GM23338 (cell line): ENCODE results near the gene CMKLR1. TPM values are rescaled to one million over a fixed set of nuclear protein-coding genes. Genes with fewer than 3 reads are reported as not detected.

Source experiments
- ATAC-seq: fragments of 200-7000 bp; cut with Tn5 transposase; 3 replicates; pipeline ENCODE4 v1.9.1; 2020
- DNase-seq: peaks from one replicate; pipeline ENCODE4 v3.0.0-alpha.2; 2015; ENCODE audit warnings: low spot score
- H2AFZ ChIP-seq: fragments of 200-600 bp; sonication (generic); 2 replicates; pipeline ENCODE4 v1.8.0; 2016; ENCODE audit warnings: antibody characterized with exemption, mild to moderate bottlenecking, moderate library complexity
- H3F3A ChIP-seq: fragments of 200-600 bp; sonication (generic); replicated peaks from 2 replicates; pipeline ENCODE4 v1.8.0; 2017; ENCODE audit warnings: antibody characterized with exemption, mixed run types, low read depth
- H3K27ac ChIP-seq: fragments of 200-600 bp; sonication (generic); 2 replicates; pipeline ENCODE4 v1.6.1; 2016; ENCODE audit warnings: low read depth
- H3K27me3 ChIP-seq: fragments of 200-600 bp; sonication (generic); 2 replicates; pipeline ENCODE4 v1.8.0; 2016; ENCODE audit warnings: mild to moderate bottlenecking, mixed run types, moderate library complexity; ENCODE audit not compliant: insufficient read depth
- H3K36me3 ChIP-seq: fragments of 200-600 bp; sonication (generic); 2 replicates; pipeline ENCODE4 v1.8.0; 2016; ENCODE audit warnings: mild to moderate bottlenecking; ENCODE audit not compliant: insufficient read depth
- H3K4me1 ChIP-seq: fragments of 200-600 bp; sonication (generic); 2 replicates; pipeline ENCODE4 v1.8.0; 2016; ENCODE audit warnings: mild to moderate bottlenecking, moderate library complexity; ENCODE audit not compliant: insufficient read depth
- H3K4me2 ChIP-seq: fragments of 200-600 bp; sonication (generic); 2 replicates; pipeline ENCODE4 v1.7.1; 2017; ENCODE audit warnings: mixed run types
- H3K4me3 ChIP-seq: fragments of 200-600 bp; sonication (generic); 2 replicates; pipeline ENCODE4 v1.6.1; 2016; ENCODE audit warnings: mixed run types
- H3K79me2 ChIP-seq: fragments of 200-600 bp; sonication (generic); replicated peaks from 2 replicates; pipeline ENCODE4 v1.8.0; 2017; ENCODE audit warnings: mild to moderate bottlenecking; ENCODE audit not compliant: insufficient read depth
- H3K9me2 ChIP-seq: fragments of 200-600 bp; sonication (generic); 2 replicates; pipeline ENCODE4 v1.8.0; 2017; ENCODE audit not compliant: insufficient read depth
- H4K20me1 ChIP-seq: fragments of 200-600 bp; sonication (generic); replicated peaks from 2 replicates; pipeline ENCODE4 v1.8.0; 2017; ENCODE audit warnings: mild to moderate bottlenecking; ENCODE audit not compliant: insufficient read depth
- H3K27ac Mint-ChIP-seq: 2 replicates; pipeline ENCODE4 v1.8.0; 2020; ENCODE audit warnings: inconsistent platforms, mild to moderate bottlenecking, moderate library complexity, mixed read lengths
- H3K27me3 Mint-ChIP-seq: 3 replicates; pipeline ENCODE4 v1.8.0; 2022; ENCODE audit warnings: low read depth, mild to moderate bottlenecking, moderate library complexity, mixed read lengths, inconsistent platforms; ENCODE audit not compliant: insufficient read depth, poor library complexity
- H3K36me3 Mint-ChIP-seq: 3 replicates; pipeline ENCODE4 v1.8.0; 2021; ENCODE audit warnings: low read depth, mild to moderate bottlenecking, inconsistent platforms, moderate library complexity, mixed read lengths
- H3K4me1 Mint-ChIP-seq: 3 replicates; pipeline ENCODE4 v1.8.0; 2020; ENCODE audit warnings: mild to moderate bottlenecking, inconsistent platforms, mixed read lengths
- H3K4me3 Mint-ChIP-seq: 3 replicates; pipeline ENCODE4 v1.8.0; 2021; ENCODE audit warnings: moderate library complexity, mild to moderate bottlenecking, inconsistent platforms, mixed read lengths
- H3K9me3 Mint-ChIP-seq: 3 replicates; pipeline ENCODE4 v1.8.0; 2020; ENCODE audit warnings: moderate library complexity, mild to moderate bottlenecking, inconsistent platforms, mixed read lengths
- CREB1 ChIP-seq: fragments of 250-450 bp; sonication (Bioruptor Pico); IDR thresholded peaks from 2 replicates; pipeline ENCODE4 v1.5.0; 2020; ENCODE audit warnings: low read depth, mild to moderate bottlenecking, moderate library complexity
- EZH2 ChIP-seq: fragments of 200-600 bp; sonication (generic); IDR thresholded peaks from one replicate; pipeline ENCODE4 v1.8.0; 2017; ENCODE audit warnings: antibody characterized with exemption, mild to moderate bottlenecking, low read depth; ENCODE audit not compliant: unreplicated experiment
- EZH2phosphoT487 ChIP-seq: fragments of 200-600 bp; sonication (generic); IDR thresholded peaks from one replicate; pipeline ENCODE4 v1.8.1; 2018; ENCODE audit warnings: antibody characterized with exemption; ENCODE audit not compliant: unreplicated experiment
- JUNB ChIP-seq: IDR thresholded peaks from one replicate; pipeline ENCODE4 v1.6.1; 2016; ENCODE audit warnings: antibody characterized with exemption; ENCODE audit not compliant: unreplicated experiment
- NANOG ChIP-seq: IDR thresholded peaks from 2 replicates; pipeline ENCODE4 v1.6.1; 2016; ENCODE audit warnings: antibody characterized with exemption, borderline replicate concordance
- POLR2AphosphoS5 ChIP-seq: IDR thresholded peaks from 2 replicates; pipeline ENCODE4 v1.6.1; 2016; ENCODE audit warnings: antibody characterized with exemption, low read depth
- STAT1 ChIP-seq: IDR thresholded peaks from one replicate; pipeline ENCODE4 v1.6.1; 2016; ENCODE audit warnings: antibody characterized with exemption; ENCODE audit not compliant: unreplicated experiment
- ZNF114 ChIP-seq: fragments of 250-450 bp; sonication (Bioruptor Pico); IDR thresholded peaks from 2 replicates; pipeline ENCODE4 v1.5.0; 2020; ENCODE audit warnings: mild to moderate bottlenecking, moderate library complexity
- ZNF331 ChIP-seq: fragments of 250-450 bp; sonication (Bioruptor Pico); IDR thresholded peaks from 2 replicates; pipeline ENCODE4 v1.5.0; 2020; ENCODE audit warnings: low read depth, mild to moderate bottlenecking, moderate library complexity
- polyA plus RNA-seq: library from polyadenylated mRNA; unstranded; fragments of >200 nt; fragmentation: Nextera tagmentation; extraction: Ambion mirVana; gene quantifications from 2 replicates; pipeline ENCODE4 v1.2.1, GENCODE V29; 2016
- total RNA-seq: library from RNA; depleted of rRNA; stranded (reverse); fragments of >200 nt; shearing (Covaris generic); gene quantifications from 2 replicates; pipeline ENCODE4 v1.2.3, GENCODE V29; 2014
- TF ChIP-seq, protein P1 (sequence below): IDR thresholded peaks from 2 replicates; pipeline ENCODE4 v1.6.1; 2016; ENCODE audit warnings: antibody characterized with exemption
- TF ChIP-seq, protein P2 (sequence below): IDR thresholded peaks from one replicate; pipeline ENCODE4 v1.6.1; 2018; ENCODE audit warnings: antibody characterized with exemption; ENCODE audit not compliant: unreplicated experiment
- TF ChIP-seq, protein P3 (sequence below), 2 experiments: fragments of 200-600 bp in 1 of 2; sonication (generic) in 1 of 2; conservative IDR thresholded peaks; 2 replicates each; pipeline versions ENCODE4 v1.5.1 to v1.6.1; 2016 to 2017; ENCODE audit warnings: antibody characterized with exemption in 2 of 2, low read depth in 2 of 2, mild to moderate bottlenecking in 2 of 2, moderate library complexity in 1 of 2
- TF ChIP-seq, protein P4 (sequence below): fragments of 250-450 bp; sonication (Bioruptor Pico); IDR thresholded peaks from 2 replicates; pipeline ENCODE4 v1.5.0; 2020; ENCODE audit warnings: mild to moderate bottlenecking, moderate library complexity

CMKLR1 gene
- total and polyA plus RNA-seq, 2 experiments from 2014 or later = 0.40 to 2.6 TPM

DNA sequence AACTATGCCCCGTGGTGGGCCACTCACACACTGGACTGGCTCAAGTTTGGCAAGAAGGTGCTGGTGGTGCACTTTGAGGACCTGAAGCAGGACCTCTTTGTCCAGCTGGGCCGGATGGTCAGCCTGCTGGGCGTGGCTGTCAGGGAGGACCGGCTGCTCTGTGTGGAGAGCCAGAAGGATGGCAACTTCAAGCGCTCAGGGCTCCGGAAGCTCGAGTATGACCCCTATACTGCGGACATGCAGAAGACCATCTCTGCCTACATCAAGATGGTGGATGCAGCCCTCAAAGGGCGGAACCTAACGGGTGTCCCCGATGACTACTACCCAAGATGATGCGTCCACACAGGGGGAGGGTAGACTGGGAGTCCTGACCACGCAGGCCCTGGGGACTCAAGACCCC lies 91.1 kb downstream of the CMKLR1 start:
- Mint-ChIP-seq H3K4me3 (no peak overlapping the region), H3K36me3 (no peaks in the 10 kb centered on the region; the same call in 2 of the 3 replicates), H3K27ac (no peak overlapping the region), H3K4me1 (peaks cover 13% of the 10 kb centered on the region), H3K27me3 (peaks cover 6% of the 10 kb centered on the region), H3K9me3 (no peaks in the 10 kb centered on the region; the same call in 2 of the 3 replicates)
- no peak for DNase-seq
- Histone ChIP-seq H3K4me2 (no peak overlapping the region), H3K4me1 (peaks cover 3% of the 10 kb centered on the region), H3K4me3 (no peak overlapping the region), H3K36me3 (no peaks in the 10 kb centered on the region), H3K9me2 (no peaks in the 10 kb centered on the region), H2AFZ (no peak overlapping the region), H3K27ac (no peak overlapping the region), H3K27me3 (no peaks in the 10 kb centered on the region), H4K20me1 (no peaks in the 10 kb centered on the region), H3K79me2 (no peaks in the 10 kb centered on the region), H3F3A (no peaks in the 10 kb centered on the region)
- no peak for TF ChIP-seq ZNF331
- TF ChIP-seq, protein P1, sequence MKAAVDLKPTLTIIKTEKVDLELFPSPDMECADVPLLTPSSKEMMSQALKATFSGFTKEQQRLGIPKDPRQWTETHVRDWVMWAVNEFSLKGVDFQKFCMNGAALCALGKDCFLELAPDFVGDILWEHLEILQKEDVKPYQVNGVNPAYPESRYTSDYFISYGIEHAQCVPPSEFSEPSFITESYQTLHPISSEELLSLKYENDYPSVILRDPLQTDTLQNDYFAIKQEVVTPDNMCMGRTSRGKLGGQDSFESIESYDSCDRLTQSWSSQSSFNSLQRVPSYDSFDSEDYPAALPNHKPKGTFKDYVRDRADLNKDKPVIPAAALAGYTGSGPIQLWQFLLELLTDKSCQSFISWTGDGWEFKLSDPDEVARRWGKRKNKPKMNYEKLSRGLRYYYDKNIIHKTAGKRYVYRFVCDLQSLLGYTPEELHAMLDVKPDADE = no peak
- no peak for TF ChIP-seq NANOG
- TF ChIP-seq, protein P2, sequence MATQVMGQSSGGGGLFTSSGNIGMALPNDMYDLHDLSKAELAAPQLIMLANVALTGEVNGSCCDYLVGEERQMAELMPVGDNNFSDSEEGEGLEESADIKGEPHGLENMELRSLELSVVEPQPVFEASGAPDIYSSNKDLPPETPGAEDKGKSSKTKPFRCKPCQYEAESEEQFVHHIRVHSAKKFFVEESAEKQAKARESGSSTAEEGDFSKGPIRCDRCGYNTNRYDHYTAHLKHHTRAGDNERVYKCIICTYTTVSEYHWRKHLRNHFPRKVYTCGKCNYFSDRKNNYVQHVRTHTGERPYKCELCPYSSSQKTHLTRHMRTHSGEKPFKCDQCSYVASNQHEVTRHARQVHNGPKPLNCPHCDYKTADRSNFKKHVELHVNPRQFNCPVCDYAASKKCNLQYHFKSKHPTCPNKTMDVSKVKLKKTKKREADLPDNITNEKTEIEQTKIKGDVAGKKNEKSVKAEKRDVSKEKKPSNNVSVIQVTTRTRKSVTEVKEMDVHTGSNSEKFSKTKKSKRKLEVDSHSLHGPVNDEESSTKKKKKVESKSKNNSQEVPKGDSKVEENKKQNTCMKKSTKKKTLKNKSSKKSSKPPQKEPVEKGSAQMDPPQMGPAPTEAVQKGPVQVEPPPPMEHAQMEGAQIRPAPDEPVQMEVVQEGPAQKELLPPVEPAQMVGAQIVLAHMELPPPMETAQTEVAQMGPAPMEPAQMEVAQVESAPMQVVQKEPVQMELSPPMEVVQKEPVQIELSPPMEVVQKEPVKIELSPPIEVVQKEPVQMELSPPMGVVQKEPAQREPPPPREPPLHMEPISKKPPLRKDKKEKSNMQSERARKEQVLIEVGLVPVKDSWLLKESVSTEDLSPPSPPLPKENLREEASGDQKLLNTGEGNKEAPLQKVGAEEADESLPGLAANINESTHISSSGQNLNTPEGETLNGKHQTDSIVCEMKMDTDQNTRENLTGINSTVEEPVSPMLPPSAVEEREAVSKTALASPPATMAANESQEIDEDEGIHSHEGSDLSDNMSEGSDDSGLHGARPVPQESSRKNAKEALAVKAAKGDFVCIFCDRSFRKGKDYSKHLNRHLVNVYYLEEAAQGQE = no peak
- no peak for TF ChIP-seq CREB1 (CRISPR knock-in tag)
- no peak for TF ChIP-seq EZH2
- TF ChIP-seq EZH2phosphoT487 = no peak
- TF ChIP-seq, protein P3, sequence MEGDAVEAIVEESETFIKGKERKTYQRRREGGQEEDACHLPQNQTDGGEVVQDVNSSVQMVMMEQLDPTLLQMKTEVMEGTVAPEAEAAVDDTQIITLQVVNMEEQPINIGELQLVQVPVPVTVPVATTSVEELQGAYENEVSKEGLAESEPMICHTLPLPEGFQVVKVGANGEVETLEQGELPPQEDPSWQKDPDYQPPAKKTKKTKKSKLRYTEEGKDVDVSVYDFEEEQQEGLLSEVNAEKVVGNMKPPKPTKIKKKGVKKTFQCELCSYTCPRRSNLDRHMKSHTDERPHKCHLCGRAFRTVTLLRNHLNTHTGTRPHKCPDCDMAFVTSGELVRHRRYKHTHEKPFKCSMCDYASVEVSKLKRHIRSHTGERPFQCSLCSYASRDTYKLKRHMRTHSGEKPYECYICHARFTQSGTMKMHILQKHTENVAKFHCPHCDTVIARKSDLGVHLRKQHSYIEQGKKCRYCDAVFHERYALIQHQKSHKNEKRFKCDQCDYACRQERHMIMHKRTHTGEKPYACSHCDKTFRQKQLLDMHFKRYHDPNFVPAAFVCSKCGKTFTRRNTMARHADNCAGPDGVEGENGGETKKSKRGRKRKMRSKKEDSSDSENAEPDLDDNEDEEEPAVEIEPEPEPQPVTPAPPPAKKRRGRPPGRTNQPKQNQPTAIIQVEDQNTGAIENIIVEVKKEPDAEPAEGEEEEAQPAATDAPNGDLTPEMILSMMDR (conservative IDR thresholded peaks at IDR 0.05; ENCODE audit: low read depth in 2 of 2) = no peak
- TF ChIP-seq JUNB = no peak
- TF ChIP-seq, protein P4, sequence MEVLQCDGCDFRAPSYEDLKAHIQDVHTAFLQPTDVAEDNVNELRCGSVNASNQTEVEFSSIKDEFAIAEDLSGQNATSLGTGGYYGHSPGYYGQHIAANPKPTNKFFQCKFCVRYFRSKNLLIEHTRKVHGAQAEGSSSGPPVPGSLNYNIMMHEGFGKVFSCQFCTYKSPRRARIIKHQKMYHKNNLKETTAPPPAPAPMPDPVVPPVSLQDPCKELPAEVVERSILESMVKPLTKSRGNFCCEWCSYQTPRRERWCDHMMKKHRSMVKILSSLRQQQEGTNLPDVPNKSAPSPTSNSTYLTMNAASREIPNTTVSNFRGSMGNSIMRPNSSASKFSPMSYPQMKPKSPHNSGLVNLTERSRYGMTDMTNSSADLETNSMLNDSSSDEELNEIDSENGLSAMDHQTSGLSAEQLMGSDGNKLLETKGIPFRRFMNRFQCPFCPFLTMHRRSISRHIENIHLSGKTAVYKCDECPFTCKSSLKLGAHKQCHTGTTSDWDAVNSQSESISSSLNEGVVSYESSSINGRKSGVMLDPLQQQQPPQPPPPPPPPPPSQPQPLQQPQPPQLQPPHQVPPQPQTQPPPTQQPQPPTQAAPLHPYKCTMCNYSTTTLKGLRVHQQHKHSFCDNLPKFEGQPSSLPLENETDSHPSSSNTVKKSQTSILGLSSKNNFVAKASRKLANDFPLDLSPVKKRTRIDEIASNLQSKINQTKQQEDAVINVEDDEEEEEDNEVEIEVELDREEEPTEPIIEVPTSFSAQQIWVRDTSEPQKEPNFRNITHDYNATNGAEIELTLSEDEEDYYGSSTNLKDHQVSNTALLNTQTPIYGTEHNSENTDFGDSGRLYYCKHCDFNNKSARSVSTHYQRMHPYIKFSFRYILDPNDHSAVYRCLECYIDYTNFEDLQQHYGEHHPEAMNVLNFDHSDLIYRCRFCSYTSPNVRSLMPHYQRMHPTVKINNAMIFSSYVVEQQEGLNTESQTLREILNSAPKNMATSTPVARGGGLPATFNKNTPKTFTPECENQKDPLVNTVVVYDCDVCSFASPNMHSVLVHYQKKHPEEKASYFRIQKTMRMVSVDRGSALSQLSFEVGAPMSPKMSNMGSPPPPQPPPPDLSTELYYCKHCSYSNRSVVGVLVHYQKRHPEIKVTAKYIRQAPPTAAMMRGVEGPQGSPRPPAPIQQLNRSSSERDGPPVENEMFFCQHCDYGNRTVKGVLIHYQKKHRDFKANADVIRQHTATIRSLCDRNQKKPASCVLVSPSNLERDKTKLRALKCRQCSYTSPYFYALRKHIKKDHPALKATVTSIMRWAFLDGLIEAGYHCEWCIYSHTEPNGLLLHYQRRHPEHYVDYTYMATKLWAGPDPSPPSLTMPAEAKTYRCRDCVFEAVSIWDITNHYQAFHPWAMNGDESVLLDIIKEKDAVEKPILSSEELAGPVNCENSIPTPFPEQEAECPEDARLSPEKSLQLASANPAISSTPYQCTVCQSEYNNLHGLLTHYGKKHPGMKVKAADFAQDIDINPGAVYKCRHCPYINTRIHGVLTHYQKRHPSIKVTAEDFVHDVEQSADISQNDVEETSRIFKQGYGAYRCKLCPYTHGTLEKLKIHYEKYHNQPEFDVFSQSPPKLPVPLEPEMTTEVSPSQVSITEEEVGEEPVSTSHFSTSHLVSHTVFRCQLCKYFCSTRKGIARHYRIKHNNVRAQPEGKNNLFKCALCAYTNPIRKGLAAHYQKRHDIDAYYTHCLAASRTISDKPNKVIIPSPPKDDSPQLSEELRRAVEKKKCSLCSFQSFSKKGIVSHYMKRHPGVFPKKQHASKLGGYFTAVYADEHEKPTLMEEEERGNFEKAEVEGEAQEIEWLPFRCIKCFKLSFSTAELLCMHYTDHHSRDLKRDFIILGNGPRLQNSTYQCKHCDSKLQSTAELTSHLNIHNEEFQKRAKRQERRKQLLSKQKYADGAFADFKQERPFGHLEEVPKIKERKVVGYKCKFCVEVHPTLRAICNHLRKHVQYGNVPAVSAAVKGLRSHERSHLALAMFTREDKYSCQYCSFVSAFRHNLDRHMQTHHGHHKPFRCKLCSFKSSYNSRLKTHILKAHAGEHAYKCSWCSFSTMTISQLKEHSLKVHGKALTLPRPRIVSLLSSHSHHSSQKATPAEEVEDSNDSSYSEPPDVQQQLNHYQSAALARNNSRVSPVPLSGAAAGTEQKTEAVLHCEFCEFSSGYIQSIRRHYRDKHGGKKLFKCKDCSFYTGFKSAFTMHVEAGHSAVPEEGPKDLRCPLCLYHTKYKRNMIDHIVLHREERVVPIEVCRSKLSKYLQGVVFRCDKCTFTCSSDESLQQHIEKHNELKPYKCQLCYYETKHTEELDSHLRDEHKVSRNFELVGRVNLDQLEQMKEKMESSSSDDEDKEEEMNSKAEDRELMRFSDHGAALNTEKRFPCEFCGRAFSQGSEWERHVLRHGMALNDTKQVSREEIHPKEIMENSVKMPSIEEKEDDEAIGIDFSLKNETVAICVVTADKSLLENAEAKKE (CRISPR knock-in tag) = no peak
- TF ChIP-seq STAT1 = no peak
- no peak for TF ChIP-seq POLR2AphosphoS5
- TF ChIP-seq ZNF114 (CRISPR knock-in tag) = no peak
- ATAC-seq = no peak
